ENCODE data around the gene PSMB5. TPM values are rescaled to one million over a fixed set of nuclear protein-coding genes. Genes with fewer than 3 reads are reported as not detected.

PSMB5 gene
- total and polyA plus RNA-seq, 2 of the 13 experiments (the other 11 are each of a cell fraction or from before 2014, with no cell fraction given): 705 to 871 TPM

DNA sequence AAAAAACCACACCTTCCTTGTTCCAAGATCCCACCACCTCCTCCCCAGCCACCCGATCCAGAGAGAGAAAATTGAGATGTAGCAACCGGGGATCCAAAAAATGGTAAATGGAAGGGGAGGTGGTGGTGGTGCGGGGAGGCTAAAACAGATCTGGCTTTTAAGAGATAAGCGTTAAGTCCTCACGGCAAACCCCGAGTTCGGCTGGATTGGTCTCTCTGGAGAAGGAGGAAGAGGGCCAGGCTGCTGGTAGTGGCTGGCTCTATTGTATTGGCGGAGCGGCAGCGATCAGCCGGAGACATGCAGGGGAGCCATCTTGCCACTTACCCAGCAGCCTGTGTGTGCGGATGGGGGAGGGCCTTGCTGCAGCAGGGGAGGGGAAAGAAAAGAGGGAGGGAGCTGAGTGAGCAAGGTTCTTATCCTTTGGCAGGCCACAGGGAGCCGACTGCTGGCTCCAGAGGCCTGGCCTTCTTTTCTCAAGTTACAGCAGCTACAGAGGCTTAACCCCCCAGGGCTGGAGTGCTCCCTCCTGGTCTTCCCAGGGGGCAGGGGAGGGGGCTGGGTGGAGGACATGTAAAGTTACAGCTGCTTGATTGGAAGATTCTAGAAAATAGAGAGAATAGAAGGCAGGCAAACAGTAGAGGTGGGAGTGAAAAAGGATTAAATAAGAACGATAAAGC lies 36.7 kb upstream of the PSMB5 start (continued):
- TF ChIP-seq, protein P1, sequence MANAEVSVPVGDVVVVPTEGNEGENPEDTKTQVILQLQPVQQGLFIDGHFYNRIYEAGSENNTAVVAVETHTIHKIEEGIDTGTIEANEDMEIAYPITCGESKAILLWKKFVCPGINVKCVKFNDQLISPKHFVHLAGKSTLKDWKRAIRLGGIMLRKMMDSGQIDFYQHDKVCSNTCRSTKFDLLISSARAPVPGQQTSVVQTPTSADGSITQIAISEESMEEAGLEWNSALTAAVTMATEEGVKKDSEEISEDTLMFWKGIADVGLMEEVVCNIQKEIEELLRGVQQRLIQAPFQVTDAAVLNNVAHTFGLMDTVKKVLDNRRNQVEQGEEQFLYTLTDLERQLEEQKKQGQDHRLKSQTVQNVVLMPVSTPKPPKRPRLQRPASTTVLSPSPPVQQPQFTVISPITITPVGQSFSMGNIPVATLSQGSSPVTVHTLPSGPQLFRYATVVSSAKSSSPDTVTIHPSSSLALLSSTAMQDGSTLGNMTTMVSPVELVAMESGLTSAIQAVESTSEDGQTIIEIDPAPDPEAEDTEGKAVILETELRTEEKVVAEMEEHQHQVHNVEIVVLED (CRISPR knock-in tag; IDR thresholded peaks at IDR 0.05; ENCODE audit: borderline replicate concordance): 0 out of 2 replicates have a peak, but pooled peaks have one; percentile 42
- no peak for TF ChIP-seq ZNF24 (IDR thresholded peaks at IDR 0.05)
- TF ChIP-seq, protein P2, sequence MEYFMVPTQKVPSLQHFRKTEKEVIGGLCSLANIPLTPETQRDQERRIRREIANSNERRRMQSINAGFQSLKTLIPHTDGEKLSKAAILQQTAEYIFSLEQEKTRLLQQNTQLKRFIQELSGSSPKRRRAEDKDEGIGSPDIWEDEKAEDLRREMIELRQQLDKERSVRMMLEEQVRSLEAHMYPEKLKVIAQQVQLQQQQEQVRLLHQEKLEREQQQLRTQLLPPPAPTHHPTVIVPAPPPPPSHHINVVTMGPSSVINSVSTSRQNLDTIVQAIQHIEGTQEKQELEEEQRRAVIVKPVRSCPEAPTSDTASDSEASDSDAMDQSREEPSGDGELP (IDR thresholded peaks at IDR 0.05; ENCODE audit: borderline replicate concordance, low read depth): no peak; the same call in 1 of the 2 replicates
- TF ChIP-seq ZNF776 (CRISPR knock-in tag; IDR thresholded peaks at IDR 0.05): peak; percentile 60; the same call in 1 of the 2 replicates
- peak; percentile 89 for TF ChIP-seq HES4 (CRISPR knock-in tag; IDR thresholded peaks at IDR 0.05; ENCODE audit: borderline replicate concordance)
- TF ChIP-seq NPAS2 (CRISPR knock-in tag; IDR thresholded peaks at IDR 0.05; ENCODE audit: borderline replicate concordance): no peak
- TF ChIP-seq FLYWCH1 (CRISPR knock-in tag; IDR thresholded peaks at IDR 0.05): peak; percentile 78; the same call in 1 of the 2 replicates
- peak; percentile 99 for TF ChIP-seq ZNF263 (CRISPR knock-in tag; IDR thresholded peaks at IDR 0.05)
- peak; percentile 72 for TF ChIP-seq ELF1 (CRISPR knock-in tag; IDR thresholded peaks at IDR 0.05)
- TF ChIP-seq KLF11 (CRISPR knock-in tag; IDR thresholded peaks at IDR 0.05): peak; percentile 23; the same call in 1 of the 2 replicates
- TF ChIP-seq ZNF577 (CRISPR knock-in tag; IDR thresholded peaks at IDR 0.05; ENCODE audit: borderline replicate concordance, low read depth): peak; percentile 37; the same call in 1 of the 2 replicates
- TF ChIP-seq, protein P3, sequence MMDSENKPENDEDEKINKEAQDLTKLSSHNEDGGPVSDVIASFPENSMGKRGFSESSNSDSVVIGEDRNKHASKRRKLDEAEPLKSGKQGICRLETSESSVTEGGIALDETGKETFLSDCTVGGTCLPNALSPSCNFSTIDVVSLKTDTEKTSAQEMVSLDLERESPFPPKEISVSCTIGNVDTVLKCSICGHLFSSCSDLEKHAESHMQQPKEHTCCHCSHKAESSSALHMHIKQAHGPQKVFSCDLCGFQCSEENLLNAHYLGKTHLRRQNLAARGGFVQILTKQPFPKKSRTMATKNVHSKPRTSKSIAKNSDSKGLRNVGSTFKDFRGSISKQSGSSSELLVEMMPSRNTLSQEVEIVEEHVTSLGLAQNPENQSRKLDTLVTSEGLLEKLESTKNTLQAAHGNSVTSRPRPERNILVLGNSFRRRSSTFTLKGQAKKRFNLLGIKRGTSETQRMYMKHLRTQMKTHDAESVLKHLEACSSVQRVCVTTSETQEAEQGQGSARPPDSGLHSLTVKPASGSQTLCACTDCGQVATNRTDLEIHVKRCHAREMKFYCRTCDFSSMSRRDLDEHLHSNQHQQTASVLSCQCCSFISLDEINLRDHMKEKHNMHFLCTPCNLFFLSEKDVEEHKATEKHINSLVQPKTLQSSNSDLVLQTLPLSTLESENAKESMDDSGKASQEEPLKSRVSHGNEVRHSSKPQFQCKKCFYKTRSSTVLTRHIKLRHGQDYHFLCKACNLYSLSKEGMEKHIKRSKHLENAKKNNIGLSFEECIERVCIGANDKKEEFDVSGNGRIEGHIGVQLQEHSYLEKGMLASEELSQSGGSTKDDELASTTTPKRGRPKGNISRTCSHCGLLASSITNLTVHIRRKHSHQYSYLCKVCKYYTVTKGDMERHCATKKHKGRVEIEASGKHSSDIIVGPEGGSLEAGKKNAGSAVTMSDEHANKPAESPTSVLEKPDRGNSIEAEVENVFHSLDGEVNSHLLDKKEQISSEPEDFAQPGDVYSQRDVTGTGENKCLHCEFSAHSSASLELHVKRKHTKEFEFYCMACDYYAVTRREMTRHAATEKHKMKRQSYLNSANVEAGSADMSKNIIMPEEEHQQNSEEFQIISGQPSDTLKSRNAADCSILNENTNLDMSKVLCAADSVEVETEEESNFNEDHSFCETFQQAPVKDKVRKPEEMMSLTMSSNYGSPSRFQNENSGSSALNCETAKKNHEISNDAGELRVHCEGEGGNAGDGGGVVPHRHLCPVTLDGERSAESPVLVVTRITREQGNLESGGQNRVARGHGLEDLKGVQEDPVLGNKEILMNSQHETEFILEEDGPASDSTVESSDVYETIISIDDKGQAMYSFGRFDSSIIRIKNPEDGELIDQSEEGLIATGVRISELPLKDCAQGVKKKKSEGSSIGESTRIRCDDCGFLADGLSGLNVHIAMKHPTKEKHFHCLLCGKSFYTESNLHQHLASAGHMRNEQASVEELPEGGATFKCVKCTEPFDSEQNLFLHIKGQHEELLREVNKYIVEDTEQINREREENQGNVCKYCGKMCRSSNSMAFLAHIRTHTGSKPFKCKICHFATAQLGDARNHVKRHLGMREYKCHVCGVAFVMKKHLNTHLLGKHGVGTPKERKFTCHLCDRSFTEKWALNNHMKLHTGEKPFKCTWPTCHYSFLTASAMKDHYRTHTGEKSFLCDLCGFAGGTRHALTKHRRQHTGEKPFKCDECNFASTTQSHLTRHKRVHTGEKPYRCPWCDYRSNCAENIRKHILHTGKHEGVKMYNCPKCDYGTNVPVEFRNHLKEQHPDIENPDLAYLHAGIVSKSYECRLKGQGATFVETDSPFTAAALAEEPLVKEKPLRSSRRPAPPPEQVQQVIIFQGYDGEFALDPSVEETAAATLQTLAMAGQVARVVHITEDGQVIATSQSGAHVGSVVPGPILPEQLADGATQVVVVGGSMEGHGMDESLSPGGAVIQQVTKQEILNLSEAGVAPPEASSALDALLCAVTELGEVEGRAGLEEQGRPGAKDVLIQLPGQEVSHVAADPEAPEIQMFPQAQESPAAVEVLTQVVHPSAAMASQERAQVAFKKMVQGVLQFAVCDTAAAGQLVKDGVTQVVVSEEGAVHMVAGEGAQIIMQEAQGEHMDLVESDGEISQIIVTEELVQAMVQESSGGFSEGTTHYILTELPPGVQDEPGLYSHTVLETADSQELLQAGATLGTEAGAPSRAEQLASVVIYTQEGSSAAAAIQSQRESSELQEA (CRISPR knock-in tag; IDR thresholded peaks at IDR 0.05; ENCODE audit: not compliant biosample characterization): peak; percentile 78
- TF ChIP-seq, protein P4, sequence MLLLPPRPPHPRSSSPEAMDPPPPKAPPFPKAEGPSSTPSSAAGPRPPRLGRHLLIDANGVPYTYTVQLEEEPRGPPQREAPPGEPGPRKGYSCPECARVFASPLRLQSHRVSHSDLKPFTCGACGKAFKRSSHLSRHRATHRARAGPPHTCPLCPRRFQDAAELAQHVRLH (CRISPR knock-in tag; IDR thresholded peaks at IDR 0.05; ENCODE audit: borderline replicate concordance, low read depth): peak; percentile 87; the same call in 1 of the 2 replicates
- TF ChIP-seq KDM1A (CRISPR knock-in tag; IDR thresholded peaks at IDR 0.05): no peak
- TF ChIP-seq NCOA2 (CRISPR knock-in tag; IDR thresholded peaks at IDR 0.05): no peak; the same call in none of the 2 replicates
- peak; percentile 85; the same call in 1 of the 2 replicates for TF ChIP-seq SPEN (CRISPR knock-in tag; IDR thresholded peaks at IDR 0.05; ENCODE audit: low read depth)
- peak; percentile 61; the same call in 1 of the 2 replicates for TF ChIP-seq TBX2 (CRISPR knock-in tag; IDR thresholded peaks at IDR 0.05; ENCODE audit: borderline replicate concordance)
